Erythroblast (primary cell): ENCODE results near the gene STOM.

Experiments
- GATA1 ChIP-seq: IDR thresholded peaks from 2 replicates; pipeline ENCODE4 v1.6.1; 2011; ENCODE audit warnings: low read depth, mild to moderate bottlenecking, control low read depth, low read length, moderate library complexity
- POLR2A ChIP-seq: IDR thresholded peaks from 2 replicates; pipeline ENCODE4 v1.6.1; 2011; ENCODE audit warnings: mild to moderate bottlenecking, low read length

GRCh38 chr9:121405899-121406298 lies 35.8 kb upstream of the STOM start:
- TF ChIP-seq POLR2A (no peak), GATA1 (no peak)
